K562 (cell line): Measurements from ENCODE around the gene SNCG. TPM values are rescaled to one million over a fixed set of nuclear protein-coding genes. Genes with fewer than 3 reads are reported as not detected.

Source experiments
- ATAC-seq: fragments of 200-7000 bp; cut with Tn5 transposase; 3 replicates; pipeline ENCODE4 v1.9.1; 2020; ENCODE audit warnings: moderate library complexity
- BruUV-seq: library from RNA; stranded (reverse); fragments of 400-500 nt; replicated peaks from 2 replicates; lab custom pipeline; 2021; lab: Mats Ljungman, UMichigan
- CTCF ChIA-PET: fragments of 300-600 bp; formaldehyde crosslinking; extraction: SDS; loops from one replicate; lab custom pipeline; 2021; ENCODE audit warnings: low intra/inter-chr PET ratio; lab: Yijun Ruan, JAX
- POLR2A ChIA-PET: fragments of 300-600, 350-650 bp; sonication (Branson Sonifier 250); formaldehyde crosslinking; extraction: SDS; loops from one replicate; lab custom pipeline; 2021; ENCODE audit warnings: antibody characterized with exemption, inconsistent platforms; lab: Yijun Ruan, JAX
- DNase-seq, 4 experiments: peaks; one replicate each; pipeline versions ENCODE4 v3.0.0 to v3.0.0-alpha.2; 2011 to 2018; ENCODE audit warnings: low spot score in 3 of 4, mixed read lengths in 3 of 4; ENCODE audit errors: extremely low read depth in 1 of 4
- FAIRE-seq: peaks from 2 replicates; lab custom pipeline; 2011; peaks lifted over from hg19 to GRCh38; lab: Jason Lieb, UNC
- H2AFZ ChIP-seq: 2 replicates; pipeline ENCODE4 v1.6.0; 2011; ENCODE audit warnings: low read depth, low read length, control low read depth, inconsistent platforms
- H3K27ac ChIP-seq: fragments of 200-600 bp; 3 replicates; pipeline ENCODE4 v1.8.0; 2011; ENCODE audit warnings: low read depth, mild to moderate bottlenecking, control low read depth, inconsistent platforms, low read length, moderate library complexity, mixed read lengths; ENCODE audit errors: extremely low read depth
- H3K27me3 ChIP-seq, 2 experiments: fragments of 300-600 bp in 1 of 2; 2 replicates in 1 of 2; 3 replicates in 1 of 2; pipeline versions ENCODE4 v1.6.0 to v1.8.0; 2011; ENCODE audit warnings: inconsistent platforms in 2 of 2, low read length in 2 of 2, mild to moderate bottlenecking in 1 of 2, mixed read lengths in 1 of 2, moderate library complexity in 1 of 2; ENCODE audit not compliant: control insufficient read depth in 2 of 2, insufficient read depth in 2 of 2
- H3K36me3 ChIP-seq: fragments of 300-600 bp; 3 replicates; pipeline ENCODE4 v1.8.0; 2011; ENCODE audit warnings: mild to moderate bottlenecking, low read length, inconsistent platforms; ENCODE audit not compliant: control insufficient read depth, insufficient read depth
- H3K4me1 ChIP-seq, 2 experiments: fragments of 200-600 bp in 1 of 2; replicated peaks in 1 of 2; 2 replicates in 1 of 2; 3 replicates in 1 of 2; pipeline versions ENCODE4 v1.5.1 to v1.8.0; 2011; ENCODE audit warnings: inconsistent platforms in 2 of 2, low read length in 2 of 2, mild to moderate bottlenecking in 1 of 2, mixed read lengths in 1 of 2, moderate library complexity in 1 of 2; ENCODE audit not compliant: control insufficient read depth in 2 of 2, insufficient read depth in 2 of 2
- H3K4me2 ChIP-seq: 2 replicates; pipeline ENCODE4 v1.6.1; 2011; ENCODE audit warnings: low read length, control low read depth, inconsistent platforms, mixed read lengths; ENCODE audit not compliant: insufficient read depth
- H3K4me3 ChIP-seq: fragments of 200-600 bp; sonication (generic), shearing (Covaris generic); 2 replicates; pipeline ENCODE4 v1.5.1; 2016; ENCODE audit warnings: control low read depth, inconsistent platforms
- H3K79me2 ChIP-seq: fragments of 200-600 bp; 3 replicates; pipeline ENCODE4 v1.8.0; 2011; ENCODE audit warnings: low read length, inconsistent platforms; ENCODE audit not compliant: control insufficient read depth, insufficient read depth
- H3K9ac ChIP-seq, 2 experiments: 2 replicates each; pipeline versions ENCODE4 v1.6.0 to v1.6.1; 2011; ENCODE audit warnings: low read depth in 2 of 2, low read length in 2 of 2, control low read depth in 1 of 2, inconsistent platforms in 1 of 2, mild to moderate bottlenecking in 1 of 2, mixed read lengths in 1 of 2; ENCODE audit not compliant: insufficient read depth in 1 of 2
- H3K9me1 ChIP-seq: one replicate; pipeline ENCODE4 v1.6.0; 2011; ENCODE audit warnings: inconsistent platforms, mild to moderate bottlenecking, low read length, moderate library complexity; ENCODE audit not compliant: control insufficient read depth, insufficient read depth
- H3K9me3 ChIP-seq: replicated peaks from 2 replicates; pipeline ENCODE4 v1.5.1; 2011; ENCODE audit warnings: low read depth, low read length, inconsistent platforms; ENCODE audit not compliant: control insufficient read depth, insufficient read depth
- H4K20me1 ChIP-seq: replicated peaks from 2 replicates; pipeline ENCODE4 v1.6.1; 2011; ENCODE audit warnings: low read length, inconsistent platforms, mixed read lengths; ENCODE audit not compliant: control insufficient read depth, insufficient read depth
- CHD4 ChIP-seq: fragments of 200-600 bp; sonication (generic); IDR thresholded peaks from 3 replicates; pipeline ENCODE4 v1.6.1; 2012; ENCODE audit warnings: low read depth, mild to moderate bottlenecking, mixed read lengths, low read length, inconsistent platforms; ENCODE audit not compliant: insufficient read depth, insufficient replicate concordance, poor library complexity, severe bottlenecking
- E2F4 ChIP-seq: sonication (generic); formaldehyde crosslinking; IDR thresholded peaks from 2 replicates; pipeline ENCODE4 v1.8.0; 2022; ENCODE audit warnings: mild to moderate bottlenecking, low read depth, missing genetic modification reagents
- ESRRB ChIP-seq: fragments of 250-450 bp; sonication (Bioruptor Pico); IDR thresholded peaks from 2 replicates; pipeline ENCODE4 v1.5.0; 2020; ENCODE audit warnings: mild to moderate bottlenecking, moderate library complexity, borderline replicate concordance
- GABPB2 ChIP-seq: fragments of 250-450 bp; sonication (Bioruptor Pico); conservative IDR thresholded peaks from 2 replicates; pipeline ENCODE4 v1.5.1; 2021; ENCODE audit warnings: mild to moderate bottlenecking
- HDAC8 ChIP-seq: fragments of 450-650 bp; IDR thresholded peaks from 2 replicates; pipeline ENCODE4 v1.6.1; 2016; ENCODE audit warnings: mild to moderate bottlenecking, missing genetic modification characterization, moderate library complexity, missing compliant biosample characterization
- MCM3 ChIP-seq: fragments of 450-650 bp; IDR thresholded peaks from 2 replicates; pipeline ENCODE4 v1.6.1; 2016
- MECOM ChIP-seq: fragments of 250-450 bp; sonication (Bioruptor Pico); IDR thresholded peaks from 2 replicates; pipeline ENCODE4 v1.8.0; 2022; ENCODE audit warnings: inconsistent platforms
- SIN3B ChIP-seq: fragments of 450-650 bp; IDR thresholded peaks from 2 replicates; pipeline ENCODE4 v1.6.1; 2017; ENCODE audit warnings: low read depth, mild to moderate bottlenecking, moderate library complexity
- ZNF124 ChIP-seq: sonication (generic); formaldehyde crosslinking; IDR thresholded peaks from 2 replicates; pipeline ENCODE4 v1.8.1; 2022; ENCODE audit warnings: missing genetic modification reagents
- ZNF165 ChIP-seq: fragments of 250-450 bp; sonication (Bioruptor Pico); IDR thresholded peaks from 2 replicates; pipeline ENCODE4 v1.4.0; 2020; ENCODE audit warnings: borderline replicate concordance
- ZNF197 ChIP-seq: fragments of 200-800 bp; sonication (Bioruptor generic); IDR thresholded peaks from 2 replicates; pipeline ENCODE4 v1.6.1; 2016; ENCODE audit warnings: low read depth, missing genetic modification characterization, missing compliant biosample characterization
- ZNF239 ChIP-seq: fragments of 250-450 bp; sonication (Bioruptor Pico); IDR thresholded peaks from 2 replicates; pipeline ENCODE4 v1.4.0; 2020; ENCODE audit warnings: mild to moderate bottlenecking
- ZNF395 ChIP-seq: fragments of 200-800 bp; sonication (Bioruptor generic); IDR thresholded peaks from 2 replicates; pipeline ENCODE4 v1.6.1; 2017; ENCODE audit warnings: missing genetic modification characterization, missing compliant biosample characterization
- WGBS: fragments of 100-300 bp; shearing (Covaris generic); methylation state at CpG from one replicate; pipeline ENCODE4 v1.1.6; 2016; ENCODE audit warnings: low coverage, mixed read lengths; ENCODE audit not compliant: insufficient coverage; ENCODE audit errors: missing lambda C conversion rate; 5-methylcytosine and 5-hydroxymethylcytosine counted together
- in situ Hi-C: fragments of 300-500 bp; cut with MboI; formaldehyde crosslinking; loops from 4 replicates; pipeline ENCODE4 v1.15.0; 2018; ENCODE audit warnings: inconsistent platforms, mixed read lengths
- intact Hi-C: fragments of 100-400 bp; cut with micrococcal nuclease; formaldehyde crosslinking; loops from 2 replicates; pipeline ENCODE4 v1.14.2; 2022
- polyA plus RNA-seq, 8 experiments: library from polyadenylated mRNA; depleted of rRNA in 4 of 8; stranded (reverse) in 5 of 8; unstranded in 3 of 8; fragments of >200 nt; fragmentation: Nextera tagmentation in 2 of 8; fragmentation: Illumina TruSeq in 1 of 8; extraction: Ambion mirVana in 2 of 8; extraction: Trizol in 1 of 8; gene quantifications; 2 replicates each; pipeline versions ENCODE4 v1.2.1 to v1.2.3, GENCODE V29; 2011 to 2014; ENCODE audit warnings: inconsistent platforms in 1 of 8, missing spikeins in 1 of 8
- total RNA-seq, 7 experiments: library from RNA; depleted of rRNA in 6 of 7; stranded (reverse); fragments of >200 nt in 6 of 7; fragmentation: Illumina TruSeq in 2 of 7; extraction: Trizol in 2 of 7; gene quantifications; 2 replicates each; pipeline versions ENCODE4 v1.2.1 to v1.2.3, GENCODE V29; 2011 to 2021; ENCODE audit warnings: low replicate concordance in 1 of 7

The SNCG gene
- total and polyA plus RNA-seq, 9 of the 15 experiments (the other 6 are each of a cell fraction or from before 2014, with no cell fraction given), result 9.8 to 146 (median 93.6) TPM

DNA sequence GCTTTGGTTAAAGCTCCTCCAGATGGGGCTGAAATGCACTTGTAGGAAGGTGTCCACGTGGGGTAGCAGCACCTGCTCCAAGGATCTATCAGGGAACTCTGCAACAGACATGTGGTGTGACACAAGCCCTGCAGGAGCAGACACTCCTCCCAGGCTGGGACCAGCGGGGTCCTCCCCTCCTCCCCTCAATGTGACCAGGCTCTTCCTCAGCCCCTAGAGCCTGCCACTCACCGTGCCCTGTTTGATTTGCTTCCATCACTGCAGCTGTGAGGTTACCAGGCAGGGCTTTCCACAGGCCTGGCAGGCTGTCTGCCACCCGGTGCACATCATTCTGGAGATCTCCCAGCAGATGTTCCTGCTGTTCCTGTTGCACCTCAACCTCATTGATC lies 14.4 kb upstream of the SNCG start:
- DNase-seq, result no peak
- POLR2A ChIA-PET, result no interaction called here
- no peak for ATAC-seq
- in situ Hi-C loops, result no loop called here
- 39% methylated on average over 4 of the region's 4 CpGs for WGBS
- Histone ChIP-seq H3K4me3 (no peak overlapping the region), H3K4me2 (no peak overlapping the region), H3K27ac (no peak overlapping the region), H3K9ac (no peak overlapping the region; a peak in 1 of 4 replicates), H3K27me3 (no peaks in the 10 kb centered on the region), H3K36me3 (no peaks in the 10 kb centered on the region), H3K79me2 (no peaks in the 10 kb centered on the region), H3K4me1 (peaks cover 0 to 20% of the 10 kb centered on the region in 2 experiments; a peak in 2 of 5 replicates), H4K20me1 (no peaks in the 10 kb centered on the region), H2AFZ (no peak overlapping the region), H3K9me3 (no peaks in the 10 kb centered on the region), H3K9me1 (no peaks in the 10 kb centered on the region)
- CTCF ChIA-PET, result no interaction called here
- BruUV-seq, result no TSS peak
- intact Hi-C loops, result no loop called here
- TF ChIP-seq ZNF197 (no peak), MCM3 (no peak), CHD4 (no peak), ZNF165 (CRISPR knock-in tag) (no peak), ESRRB (no peak), ZNF239 (CRISPR knock-in tag) (no peak), SIN3B (no peak), GABPB2 (CRISPR knock-in tag) (no peak), HDAC8 (no peak), ZNF395 (CRISPR knock-in tag) (no peak), ZNF124 (CRISPR knock-in tag) (no peak), E2F4 (CRISPR knock-in tag) (no peak), MECOM (CRISPR knock-in tag) (no peak)
- FAIRE-seq, result no peak
